HEK293 (cell line): ENCODE data around the gene PACS1.
A peak's percentile ranks its signal among the peaks of the same experiment; 100 is the strongest.

Experiments
- CTCF ChIA-PET: fragments of 350-600 bp; formaldehyde crosslinking; extraction: SDS; loops from one replicate; lab custom pipeline; 2021; ENCODE audit warnings: antibody characterized with exemption; lab: Yijun Ruan, JAX
- POLR2A ChIA-PET: fragments of 300-600 bp; formaldehyde crosslinking; extraction: SDS; loops from one replicate; lab custom pipeline; 2020; ENCODE audit warnings: antibody characterized with exemption, inconsistent platforms; lab: Yijun Ruan, JAX
- H3K27ac ChIP-seq: fragments of 200-500 bp; sonication (Bioruptor generic); 2 replicates; pipeline ENCODE4 v1.5.1; 2014; ENCODE audit warnings: low read depth, low read length, control low read depth, inconsistent platforms; ENCODE audit errors: extremely low read depth
- H3K36me3 ChIP-seq, 2 experiments: fragments of 200-500 bp in 1 of 2; sonication (Bioruptor generic) in 1 of 2; 1 replicate in 1 of 2; 2 replicates in 1 of 2; pipeline ENCODE4 v1.5.1; 2014 to 2017; ENCODE audit warnings: inconsistent platforms in 2 of 2, low read length in 2 of 2; ENCODE audit not compliant: control insufficient read depth in 2 of 2, insufficient read depth in 1 of 2
- H3K4me1 ChIP-seq: fragments of 200-500 bp; sonication (Bioruptor generic); 2 replicates; pipeline ENCODE4 v1.5.1; 2014; ENCODE audit warnings: mild to moderate bottlenecking, low read length, inconsistent platforms; ENCODE audit not compliant: control insufficient read depth, insufficient read depth
- H3K4me3 ChIP-seq: 2 replicates; pipeline ENCODE4 v1.5.1; 2011; ENCODE audit warnings: low read depth, mild to moderate bottlenecking, control low read depth, low read length, moderate library complexity
- H3K9me3 ChIP-seq: fragments of 200-500 bp; sonication (Bioruptor generic); 2 replicates; pipeline ENCODE4 v1.5.1; 2014; ENCODE audit warnings: low read depth, low read length, inconsistent platforms; ENCODE audit not compliant: control insufficient read depth, insufficient read depth
- OVOL3 ChIP-seq: fragments of 450-650 bp; formaldehyde crosslinking; IDR thresholded peaks from 2 replicates; pipeline ENCODE4 v1.5.1; 2016; ENCODE audit warnings: missing biosample characterization, missing genetic modification characterization
- ZNF169 ChIP-seq: fragments of 450-650 bp; formaldehyde crosslinking; IDR thresholded peaks from 2 replicates; pipeline ENCODE4 v1.5.1; 2016; ENCODE audit warnings: missing biosample characterization, missing genetic modification characterization
- ZNF174 ChIP-seq: fragments of 450-650 bp; formaldehyde crosslinking; IDR thresholded peaks from 2 replicates; pipeline ENCODE4 v1.5.0; 2017; ENCODE audit warnings: missing biosample characterization, mild to moderate bottlenecking, missing genetic modification characterization
- ZNF302 ChIP-seq: fragments of 450-650 bp; formaldehyde crosslinking; IDR thresholded peaks from 2 replicates; pipeline ENCODE4 v1.5.1; 2016; ENCODE audit warnings: missing biosample characterization, missing genetic modification characterization, low read depth
- ZNF341 ChIP-seq: fragments of 450-650 bp; formaldehyde crosslinking; IDR thresholded peaks from 2 replicates; pipeline ENCODE4; 2016; ENCODE audit warnings: low read depth, missing biosample characterization, missing genetic modification characterization
- ZNF510 ChIP-seq: fragments of 450-650 bp; formaldehyde crosslinking; IDR thresholded peaks from 2 replicates; pipeline ENCODE4 v1.5.1; 2018; ENCODE audit warnings: mild to moderate bottlenecking, missing genetic modification characterization, missing biosample characterization; ENCODE audit not compliant: insufficient replicate concordance
- ZNF549 ChIP-seq: fragments of 450-650 bp; IDR thresholded peaks from 2 replicates; pipeline ENCODE4 v1.5.1; 2018; ENCODE audit warnings: missing biosample characterization, missing genetic modification characterization, mild to moderate bottlenecking, inconsistent platforms, moderate library complexity
- ZNF600 ChIP-seq: fragments of 450-650 bp; formaldehyde crosslinking; IDR thresholded peaks from 2 replicates; pipeline ENCODE4 v1.5.1; 2016; ENCODE audit warnings: missing biosample characterization, missing genetic modification characterization
- ZNF621 ChIP-seq: fragments of 450-650 bp; formaldehyde crosslinking; IDR thresholded peaks from 2 replicates; pipeline ENCODE4 v1.5.1; 2017; ENCODE audit warnings: missing biosample characterization, missing genetic modification characterization
- ZNF654 ChIP-seq: fragments of 450-650 bp; formaldehyde crosslinking; IDR thresholded peaks from 2 replicates; pipeline ENCODE4 v1.5.1; 2016; ENCODE audit warnings: low read depth, missing biosample characterization, missing genetic modification characterization
- ZNF660 ChIP-seq: fragments of 450-650 bp; IDR thresholded peaks from 2 replicates; pipeline ENCODE4 v1.5.1; 2018; ENCODE audit warnings: missing biosample characterization, mild to moderate bottlenecking, missing genetic modification characterization
- ZNF670 ChIP-seq: fragments of 450-650 bp; formaldehyde crosslinking; IDR thresholded peaks from 2 replicates; pipeline ENCODE4 v1.5.1; 2016; ENCODE audit warnings: missing biosample characterization, missing genetic modification characterization, low read depth
- ZNF677 ChIP-seq: fragments of 450-650 bp; IDR thresholded peaks from 2 replicates; pipeline ENCODE4 v1.5.0; 2018; ENCODE audit warnings: missing biosample characterization, mild to moderate bottlenecking, missing genetic modification characterization, moderate library complexity
- ZNF785 ChIP-seq: fragments of 450-650 bp; formaldehyde crosslinking; IDR thresholded peaks from 2 replicates; pipeline ENCODE4 v1.5.1; 2016; ENCODE audit warnings: missing biosample characterization, missing genetic modification characterization
- ZSCAN30 ChIP-seq: fragments of 450-650 bp; IDR thresholded peaks from 2 replicates; pipeline ENCODE4 v1.5.1; 2018; ENCODE audit warnings: missing biosample characterization, mild to moderate bottlenecking, missing genetic modification characterization, moderate library complexity
- ZXDB ChIP-seq: fragments of 450-650 bp; formaldehyde crosslinking; IDR thresholded peaks from 2 replicates; pipeline ENCODE4 v1.5.1; 2016; ENCODE audit warnings: missing biosample characterization, missing genetic modification characterization
- TF ChIP-seq, protein P1 (sequence below): fragments of 450-650 bp; formaldehyde crosslinking; IDR thresholded peaks from 2 replicates; pipeline ENCODE4 v1.5.1; 2016; ENCODE audit warnings: missing biosample characterization, missing genetic modification characterization
- TF ChIP-seq, protein P2 (sequence below): fragments of 450-650 bp; formaldehyde crosslinking; IDR thresholded peaks from 2 replicates; pipeline ENCODE4 v1.5.1; 2016; ENCODE audit warnings: missing biosample characterization, missing genetic modification characterization
- TF ChIP-seq, protein P3 (sequence below): fragments of 450-650 bp; formaldehyde crosslinking; IDR thresholded peaks from 2 replicates; pipeline ENCODE4 v1.5.1; 2017; ENCODE audit warnings: missing biosample characterization, missing genetic modification characterization
- TF ChIP-seq, protein P4 (sequence below): fragments of 450-650 bp; formaldehyde crosslinking; IDR thresholded peaks from 2 replicates; pipeline ENCODE4 v1.5.1; 2016; ENCODE audit warnings: missing biosample characterization, missing genetic modification characterization
- TF ChIP-seq, protein P5 (sequence below): fragments of 450-650 bp; formaldehyde crosslinking; IDR thresholded peaks from 2 replicates; pipeline ENCODE4 v1.5.1; 2017; ENCODE audit warnings: missing biosample characterization, missing genetic modification characterization

PACS1 gene

DNA sequence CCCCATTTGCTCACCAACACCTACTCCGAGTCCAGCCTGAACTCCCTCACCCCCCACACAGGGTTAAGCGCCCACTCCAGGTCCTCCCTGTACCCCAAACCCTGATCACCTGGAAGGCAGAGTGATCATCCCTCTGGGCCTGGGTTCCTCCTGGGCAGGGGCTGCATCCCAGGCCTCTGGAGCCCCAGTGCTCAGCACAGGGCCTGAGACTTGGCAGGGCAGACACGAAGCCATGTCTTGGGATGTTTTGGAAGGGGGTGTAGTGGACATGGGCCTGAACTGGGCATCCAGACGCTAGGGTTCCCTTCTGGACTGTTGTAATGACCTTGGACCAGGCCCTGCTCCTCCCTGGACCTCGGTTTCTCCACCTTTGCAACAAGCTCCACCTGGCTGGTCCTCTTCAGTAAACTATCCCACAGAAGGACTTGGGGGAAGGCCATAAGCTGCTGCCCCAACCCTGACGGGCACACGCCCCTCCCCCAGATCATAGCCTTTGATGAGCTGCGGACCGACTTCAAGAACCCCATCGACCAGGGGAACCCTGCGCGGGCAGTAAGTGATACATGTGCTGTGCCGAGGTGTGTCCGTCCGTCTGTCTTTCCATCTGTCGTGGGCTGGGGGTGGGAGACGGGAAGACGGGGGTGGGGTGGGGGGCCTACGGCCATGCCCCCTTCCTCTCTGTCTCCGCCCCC lies 211.8 kb downstream of the PACS1 start:
- peaks cover 0 to 29% of the 10 kb centered on the region in 2 experiments; a peak in 1 of 3 replicates for H3K36me3 ChIP-seq
- POLR2A ChIA-PET = interaction anchor here (1.2 to 1.6 kb wide), 2 partner anchors 9 to 14 kb away, joined by 4 to 8 read pairs; partner anchors contain the start of gene RAB1B
- CTCF ChIA-PET = interaction anchor here (0.7 to 3.8 kb wide), 13 partner anchors 11 to 222 kb away, joined by 3 to 24 read pairs (median 4); partner anchors contain the start of gene RAB1B

DNA sequence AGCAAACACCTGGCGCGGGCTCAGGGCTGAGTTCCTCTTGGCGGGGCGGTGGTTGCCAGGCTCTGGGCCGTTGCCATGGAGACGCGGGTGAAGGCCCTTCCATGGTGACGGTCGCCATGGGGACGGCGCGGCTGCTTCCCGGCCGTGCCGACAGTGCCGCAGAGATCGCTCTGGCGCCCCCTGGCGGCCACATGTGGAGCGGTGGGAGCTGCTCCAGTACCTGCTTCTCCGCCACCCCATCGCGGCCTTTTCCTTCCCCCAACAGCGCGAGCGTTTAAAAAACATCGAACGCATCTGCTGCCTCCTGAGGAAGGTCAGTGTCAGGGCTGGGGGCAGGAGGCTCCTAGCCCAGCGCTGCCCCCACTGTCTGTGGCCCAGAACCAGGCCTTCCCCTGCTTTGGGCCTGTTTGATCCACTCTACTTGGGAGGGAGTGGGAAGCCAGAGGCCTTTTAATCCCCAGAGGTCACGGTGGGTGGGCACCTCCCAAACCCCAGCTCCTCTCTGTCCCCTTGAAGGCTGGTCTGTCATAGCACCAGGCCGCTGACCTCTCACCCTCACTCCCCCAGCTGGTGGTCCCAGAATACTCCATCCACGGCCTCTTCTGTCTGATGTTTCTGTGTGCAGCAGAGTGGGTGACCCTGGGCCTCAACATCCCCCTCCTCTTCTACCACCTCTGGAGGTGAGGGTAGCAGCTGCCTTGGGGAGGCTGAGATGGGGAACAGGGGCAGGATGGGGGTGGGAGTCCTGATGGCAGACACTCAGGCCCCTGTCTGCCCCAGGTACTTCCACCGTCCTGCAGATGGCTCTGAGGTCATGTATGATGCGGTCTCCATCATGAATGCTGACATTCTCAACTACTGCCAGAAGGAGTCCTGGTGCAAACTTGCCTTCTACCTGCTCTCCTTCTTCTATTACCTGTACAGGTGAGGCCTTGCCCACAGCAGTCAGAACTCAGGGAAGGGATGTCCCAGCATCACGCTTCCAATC lies 212.7 kb downstream of the PACS1 start:
- Histone ChIP-seq H3K27ac (no peak overlapping the region), H3K4me1 (no peaks in the 10 kb centered on the region), H3K4me3 (no peak overlapping the region), H3K36me3 (peaks cover 0 to 31% of the 10 kb centered on the region in 2 experiments; a peak in 1 of 3 replicates), H3K9me3 (no peaks in the 10 kb centered on the region)
- POLR2A ChIA-PET = interaction anchor here (0.6 to 1.6 kb wide), 4 partner anchors 8 to 771 kb away, joined by 4 to 8 read pairs (median 4); partner anchors contain the start of gene RAB1B
- CTCF ChIA-PET = interaction anchor here (0.6 to 3.8 kb wide), 15 partner anchors 12 to 525 kb away, joined by 3 to 24 read pairs (median 4); partner anchors contain the start of gene RAB1B
- TF ChIP-seq ZNF600 (tag by site-specific recombination) (peak; percentile 32; the same call in 1 of the 2 replicates), ZSCAN30 (peak; percentile 60; the same call in 1 of the 2 replicates), ZNF341 (tag by site-specific recombination) (peak; percentile 81), ZXDB (no peak), ZNF549 (tag by site-specific recombination) (no peak), ZNF654 (0 out of 2 replicates have a peak, but pooled peaks have one; percentile 8), ZNF621 (tag by site-specific recombination) (no peak)
- TF ChIP-seq, protein P1, sequence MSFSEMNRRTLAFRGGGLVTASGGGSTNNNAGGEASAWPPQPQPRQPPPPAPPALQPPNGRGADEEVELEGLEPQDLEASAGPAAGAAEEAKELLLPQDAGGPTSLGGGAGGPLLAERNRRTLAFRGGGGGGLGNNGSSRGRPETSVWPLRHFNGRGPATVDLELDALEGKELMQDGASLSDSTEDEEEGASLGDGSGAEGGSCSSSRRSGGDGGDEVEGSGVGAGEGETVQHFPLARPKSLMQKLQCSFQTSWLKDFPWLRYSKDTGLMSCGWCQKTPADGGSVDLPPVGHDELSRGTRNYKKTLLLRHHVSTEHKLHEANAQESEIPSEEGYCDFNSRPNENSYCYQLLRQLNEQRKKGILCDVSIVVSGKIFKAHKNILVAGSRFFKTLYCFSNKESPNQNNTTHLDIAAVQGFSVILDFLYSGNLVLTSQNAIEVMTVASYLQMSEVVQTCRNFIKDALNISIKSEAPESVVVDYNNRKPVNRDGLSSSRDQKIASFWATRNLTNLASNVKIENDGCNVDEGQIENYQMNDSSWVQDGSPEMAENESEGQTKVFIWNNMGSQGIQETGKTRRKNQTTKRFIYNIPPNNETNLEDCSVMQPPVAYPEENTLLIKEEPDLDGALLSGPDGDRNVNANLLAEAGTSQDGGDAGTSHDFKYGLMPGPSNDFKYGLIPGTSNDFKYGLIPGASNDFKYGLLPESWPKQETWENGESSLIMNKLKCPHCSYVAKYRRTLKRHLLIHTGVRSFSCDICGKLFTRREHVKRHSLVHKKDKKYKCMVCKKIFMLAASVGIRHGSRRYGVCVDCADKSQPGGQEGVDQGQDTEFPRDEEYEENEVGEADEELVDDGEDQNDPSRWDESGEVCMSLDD (tag by site-specific recombination) = 0 out of 2 replicates have a peak, but pooled peaks have one; percentile 17

More for the DNA sequence above, 211.8 kb downstream of the PACS1 start:
- H3K9me3 ChIP-seq = no peaks in the 10 kb centered on the region
- TF ChIP-seq ZNF785 (tag by site-specific recombination) = no peak
- TF ChIP-seq, protein P2, sequence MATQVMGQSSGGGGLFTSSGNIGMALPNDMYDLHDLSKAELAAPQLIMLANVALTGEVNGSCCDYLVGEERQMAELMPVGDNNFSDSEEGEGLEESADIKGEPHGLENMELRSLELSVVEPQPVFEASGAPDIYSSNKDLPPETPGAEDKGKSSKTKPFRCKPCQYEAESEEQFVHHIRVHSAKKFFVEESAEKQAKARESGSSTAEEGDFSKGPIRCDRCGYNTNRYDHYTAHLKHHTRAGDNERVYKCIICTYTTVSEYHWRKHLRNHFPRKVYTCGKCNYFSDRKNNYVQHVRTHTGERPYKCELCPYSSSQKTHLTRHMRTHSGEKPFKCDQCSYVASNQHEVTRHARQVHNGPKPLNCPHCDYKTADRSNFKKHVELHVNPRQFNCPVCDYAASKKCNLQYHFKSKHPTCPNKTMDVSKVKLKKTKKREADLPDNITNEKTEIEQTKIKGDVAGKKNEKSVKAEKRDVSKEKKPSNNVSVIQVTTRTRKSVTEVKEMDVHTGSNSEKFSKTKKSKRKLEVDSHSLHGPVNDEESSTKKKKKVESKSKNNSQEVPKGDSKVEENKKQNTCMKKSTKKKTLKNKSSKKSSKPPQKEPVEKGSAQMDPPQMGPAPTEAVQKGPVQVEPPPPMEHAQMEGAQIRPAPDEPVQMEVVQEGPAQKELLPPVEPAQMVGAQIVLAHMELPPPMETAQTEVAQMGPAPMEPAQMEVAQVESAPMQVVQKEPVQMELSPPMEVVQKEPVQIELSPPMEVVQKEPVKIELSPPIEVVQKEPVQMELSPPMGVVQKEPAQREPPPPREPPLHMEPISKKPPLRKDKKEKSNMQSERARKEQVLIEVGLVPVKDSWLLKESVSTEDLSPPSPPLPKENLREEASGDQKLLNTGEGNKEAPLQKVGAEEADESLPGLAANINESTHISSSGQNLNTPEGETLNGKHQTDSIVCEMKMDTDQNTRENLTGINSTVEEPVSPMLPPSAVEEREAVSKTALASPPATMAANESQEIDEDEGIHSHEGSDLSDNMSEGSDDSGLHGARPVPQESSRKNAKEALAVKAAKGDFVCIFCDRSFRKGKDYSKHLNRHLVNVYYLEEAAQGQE (tag by site-specific recombination) = no peak
- TF ChIP-seq ZNF510 = no peak
- TF ChIP-seq ZNF174 (tag by site-specific recombination) = no peak
- TF ChIP-seq ZNF660 = no peak
- no peak for TF ChIP-seq ZNF169 (tag by site-specific recombination)
- no peak for TF ChIP-seq OVOL3
- TF ChIP-seq ZNF670 (tag by site-specific recombination) = no peak
- TF ChIP-seq ZNF302 = no peak
- TF ChIP-seq ZNF677 (tag by site-specific recombination) = no peak
- TF ChIP-seq, protein P3, sequence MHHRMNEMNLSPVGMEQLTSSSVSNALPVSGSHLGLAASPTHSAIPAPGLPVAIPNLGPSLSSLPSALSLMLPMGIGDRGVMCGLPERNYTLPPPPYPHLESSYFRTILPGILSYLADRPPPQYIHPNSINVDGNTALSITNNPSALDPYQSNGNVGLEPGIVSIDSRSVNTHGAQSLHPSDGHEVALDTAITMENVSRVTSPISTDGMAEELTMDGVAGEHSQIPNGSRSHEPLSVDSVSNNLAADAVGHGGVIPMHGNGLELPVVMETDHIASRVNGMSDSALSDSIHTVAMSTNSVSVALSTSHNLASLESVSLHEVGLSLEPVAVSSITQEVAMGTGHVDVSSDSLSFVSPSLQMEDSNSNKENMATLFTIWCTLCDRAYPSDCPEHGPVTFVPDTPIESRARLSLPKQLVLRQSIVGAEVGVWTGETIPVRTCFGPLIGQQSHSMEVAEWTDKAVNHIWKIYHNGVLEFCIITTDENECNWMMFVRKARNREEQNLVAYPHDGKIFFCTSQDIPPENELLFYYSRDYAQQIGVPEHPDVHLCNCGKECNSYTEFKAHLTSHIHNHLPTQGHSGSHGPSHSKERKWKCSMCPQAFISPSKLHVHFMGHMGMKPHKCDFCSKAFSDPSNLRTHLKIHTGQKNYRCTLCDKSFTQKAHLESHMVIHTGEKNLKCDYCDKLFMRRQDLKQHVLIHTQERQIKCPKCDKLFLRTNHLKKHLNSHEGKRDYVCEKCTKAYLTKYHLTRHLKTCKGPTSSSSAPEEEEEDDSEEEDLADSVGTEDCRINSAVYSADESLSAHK (tag by site-specific recombination) = no peak
- TF ChIP-seq, protein P4, sequence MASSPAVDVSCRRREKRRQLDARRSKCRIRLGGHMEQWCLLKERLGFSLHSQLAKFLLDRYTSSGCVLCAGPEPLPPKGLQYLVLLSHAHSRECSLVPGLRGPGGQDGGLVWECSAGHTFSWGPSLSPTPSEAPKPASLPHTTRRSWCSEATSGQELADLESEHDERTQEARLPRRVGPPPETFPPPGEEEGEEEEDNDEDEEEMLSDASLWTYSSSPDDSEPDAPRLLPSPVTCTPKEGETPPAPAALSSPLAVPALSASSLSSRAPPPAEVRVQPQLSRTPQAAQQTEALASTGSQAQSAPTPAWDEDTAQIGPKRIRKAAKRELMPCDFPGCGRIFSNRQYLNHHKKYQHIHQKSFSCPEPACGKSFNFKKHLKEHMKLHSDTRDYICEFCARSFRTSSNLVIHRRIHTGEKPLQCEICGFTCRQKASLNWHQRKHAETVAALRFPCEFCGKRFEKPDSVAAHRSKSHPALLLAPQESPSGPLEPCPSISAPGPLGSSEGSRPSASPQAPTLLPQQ (tag by site-specific recombination) = no peak
- TF ChIP-seq, protein P5, sequence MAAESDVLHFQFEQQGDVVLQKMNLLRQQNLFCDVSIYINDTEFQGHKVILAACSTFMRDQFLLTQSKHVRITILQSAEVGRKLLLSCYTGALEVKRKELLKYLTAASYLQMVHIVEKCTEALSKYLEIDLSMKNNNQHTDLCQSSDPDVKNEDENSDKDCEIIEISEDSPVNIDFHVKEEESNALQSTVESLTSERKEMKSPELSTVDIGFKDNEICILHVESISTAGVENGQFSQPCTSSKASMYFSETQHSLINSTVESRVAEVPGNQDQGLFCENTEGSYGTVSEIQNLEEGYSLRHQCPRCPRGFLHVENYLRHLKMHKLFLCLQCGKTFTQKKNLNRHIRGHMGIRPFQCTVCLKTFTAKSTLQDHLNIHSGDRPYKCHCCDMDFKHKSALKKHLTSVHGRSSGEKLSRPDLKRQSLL (tag by site-specific recombination) = no peak
- H3K4me3 ChIP-seq = no peak overlapping the region
- no peaks in the 10 kb centered on the region for H3K4me1 ChIP-seq
- no peak overlapping the region for H3K27ac ChIP-seq
